ENCODE results near the gene TUBD1.

The TUBD1 gene

GRCh38 chr17:59914274-59914854 is 21.6 kb upstream of the TUBD1 start:
- TF ChIP-seq CTCF (IDR thresholded peaks at IDR 0.05; ENCODE audit: unreplicated experiment in 3 of 3): peak; percentile 59 to 69 (median 63)
- Mint-ChIP-seq H3K27me3 (ENCODE audit: low read depth) (no peaks in the 10 kb centered on the region), H3K27ac (no peak overlapping the region), H3K36me3 (ENCODE audit: low read depth) (peaks cover 48% of the 10 kb centered on the region), H3K4me3 (no peak overlapping the region), H3K9me3 (no peaks in the 10 kb centered on the region), H3K4me1 (no peaks in the 10 kb centered on the region)

- H3K36me3 Mint-ChIP-seq (ENCODE audit: low read depth): peaks cover 30% of the 10 kb centered on the region
- H3K4me1 Mint-ChIP-seq: no peaks in the 10 kb centered on the region
- no peaks in the 10 kb centered on the region for H3K9me3 Mint-ChIP-seq
- H3K4me3 Mint-ChIP-seq: no peak overlapping the region
- H3K27ac Mint-ChIP-seq: no peak overlapping the region
- no peak for TF ChIP-seq CTCF (IDR thresholded peaks at IDR 0.05; ENCODE audit: unreplicated experiment in 3 of 3)
- no peaks in the 10 kb centered on the region for H3K27me3 Mint-ChIP-seq (ENCODE audit: low read depth)
These were observed 14.7 kb upstream of the TUBD1 start for GRCh38 chr17:59907467-59907866.

- H3K9me3 Mint-ChIP-seq: no peaks in the 10 kb centered on the region
- H3K4me3 Mint-ChIP-seq: no peak overlapping the region
These were observed 10.7 kb upstream of the TUBD1 start for GRCh38 chr17:59903455-59903854.

GRCh38 chr17:59901604-59902003 is 8.9 kb upstream of the TUBD1 start:
- H3K9me3 Mint-ChIP-seq: no peaks in the 10 kb centered on the region
- H3K27ac Mint-ChIP-seq: no peak overlapping the region
- H3K36me3 Mint-ChIP-seq (ENCODE audit: low read depth): peaks cover 21% of the 10 kb centered on the region
- peaks cover 6% of the 10 kb centered on the region for H3K4me1 Mint-ChIP-seq
- no peak for TF ChIP-seq CTCF (IDR thresholded peaks at IDR 0.05; ENCODE audit: unreplicated experiment in 3 of 3)
- no peak overlapping the region for H3K4me3 Mint-ChIP-seq
- H3K27me3 Mint-ChIP-seq (ENCODE audit: low read depth): no peaks in the 10 kb centered on the region

More at GRCh38 chr17:59903455-59903854, 10.7 kb upstream of the TUBD1 start:
- H3K27ac Mint-ChIP-seq: no peak overlapping the region
- peaks cover 5% of the 10 kb centered on the region for H3K4me1 Mint-ChIP-seq
- no peak for TF ChIP-seq CTCF (IDR thresholded peaks at IDR 0.05; ENCODE audit: unreplicated experiment in 3 of 3)
- H3K27me3 Mint-ChIP-seq (ENCODE audit: low read depth): no peaks in the 10 kb centered on the region
- peaks cover 22% of the 10 kb centered on the region for H3K36me3 Mint-ChIP-seq (ENCODE audit: low read depth)

GRCh38 chr17:59899099-59899498 is 6.4 kb upstream of the TUBD1 start:
- no peak overlapping the region for H3K4me3 Mint-ChIP-seq
- peaks cover 15% of the 10 kb centered on the region for H3K4me1 Mint-ChIP-seq
- H3K36me3 Mint-ChIP-seq (ENCODE audit: low read depth): peaks cover 9% of the 10 kb centered on the region
- H3K27ac Mint-ChIP-seq: no peak overlapping the region
- no peaks in the 10 kb centered on the region for H3K9me3 Mint-ChIP-seq
- H3K27me3 Mint-ChIP-seq (ENCODE audit: low read depth): no peaks in the 10 kb centered on the region
- no peak for TF ChIP-seq CTCF (IDR thresholded peaks at IDR 0.05; ENCODE audit: unreplicated experiment in 3 of 3)

- Mint-ChIP-seq H3K27ac (no peak overlapping the region), H3K4me1 (peaks cover 27% of the 10 kb centered on the region), H3K36me3 (ENCODE audit: low read depth) (peaks cover 3% of the 10 kb centered on the region), H3K9me3 (no peaks in the 10 kb centered on the region), H3K27me3 (ENCODE audit: low read depth) (no peaks in the 10 kb centered on the region), H3K4me3 (no peak overlapping the region)
- no peak for TF ChIP-seq CTCF (IDR thresholded peaks at IDR 0.05; ENCODE audit: unreplicated experiment in 3 of 3)
These were observed 4.3 kb upstream of the TUBD1 start for GRCh38 chr17:59897090-59897489.
